IMR-90 (cell line): ENCODE measurements around the gene NGFR. TPM values are rescaled to one million over a fixed set of nuclear protein-coding genes. Genes with fewer than 3 reads are reported as not detected.

Experiments used
- ATAC-seq: fragments of 200-7000 bp; cut with Tn5 transposase; 2 replicates; pipeline ENCODE4 v1.9.1; 2020; ENCODE audit warnings: low read depth, mild to moderate bottlenecking, moderate library complexity
- BruUV-seq: library from RNA; stranded (reverse); fragments of 400-500 nt; replicated peaks from 2 replicates; lab custom pipeline; 2021; lab: Mats Ljungman, UMichigan
- CTCF ChIA-PET: fragments of 300-600 bp; formaldehyde crosslinking; extraction: SDS; loops from one replicate; lab custom pipeline; 2021; ENCODE audit warnings: antibody characterized with exemption; lab: Yijun Ruan, JAX
- POLR2A ChIA-PET: fragments of 300-600 bp; sonication (Branson Sonifier 250); formaldehyde crosslinking; loops from one replicate; lab custom pipeline; 2022; ENCODE audit warnings: antibody characterized with exemption; ENCODE audit not compliant: unreplicated experiment; lab: Charles Lee
- DNase-seq: peaks from one replicate; pipeline ENCODE4 v3.0.0; 2013
- H2AFZ ChIP-seq: replicated peaks from 2 replicates; pipeline ENCODE3; 2013; ENCODE audit warnings: low read length, mild to moderate bottlenecking; ENCODE audit not compliant: poor library complexity
- H2AK5ac ChIP-seq: 2 replicates; pipeline ENCODE4 v1.6.1; 2013; ENCODE audit warnings: low read depth, low read length, inconsistent platforms
- H2AK9ac ChIP-seq: replicated peaks from 2 replicates; pipeline ENCODE3; 2013; ENCODE audit warnings: mild to moderate bottlenecking, low read depth, low read length, moderate library complexity; ENCODE audit not compliant: poor library complexity
- H2BK120ac ChIP-seq: 2 replicates; pipeline ENCODE4 v1.6.1; 2013; ENCODE audit warnings: low read depth, low read length, inconsistent platforms
- H2BK15ac ChIP-seq: 3 replicates; pipeline ENCODE4 v1.6.1; 2013; ENCODE audit warnings: low read depth, low read length, inconsistent platforms
- H2BK20ac ChIP-seq: 2 replicates; pipeline ENCODE4 v1.6.1; 2013; ENCODE audit warnings: low read depth, mild to moderate bottlenecking, inconsistent platforms, low read length, moderate library complexity
- H2BK5ac ChIP-seq: 2 replicates; pipeline ENCODE4 v1.6.1; 2013; ENCODE audit warnings: mild to moderate bottlenecking, low read depth, low read length, inconsistent platforms; ENCODE audit not compliant: poor library complexity, severe bottlenecking
- H3K14ac ChIP-seq: replicated peaks from 2 replicates; pipeline ENCODE4 v1.6.1; 2013; ENCODE audit warnings: low read depth, low read length, inconsistent platforms
- H3K18ac ChIP-seq: 2 replicates; pipeline ENCODE4 v1.6.1; 2013; ENCODE audit warnings: low read depth, low read length, control low read depth
- H3K23ac ChIP-seq: 2 replicates; pipeline ENCODE4 v1.6.1; 2013; ENCODE audit warnings: low read depth, low read length, inconsistent platforms
- H3K27ac ChIP-seq: 2 replicates; pipeline ENCODE4 v1.5.1; 2013; ENCODE audit warnings: mild to moderate bottlenecking, control low read depth, low read length; ENCODE audit not compliant: insufficient read depth
- H3K27me3 ChIP-seq: 2 replicates; pipeline ENCODE4 v1.6.1; 2013; ENCODE audit warnings: low read length; ENCODE audit not compliant: control insufficient read depth, insufficient read depth
- H3K36me3 ChIP-seq: 2 replicates; pipeline ENCODE4 v1.6.1; 2013; ENCODE audit warnings: low read length, mixed read lengths; ENCODE audit not compliant: control insufficient read depth, insufficient read depth
- H3K4ac ChIP-seq: 2 replicates; pipeline ENCODE4 v1.6.1; 2013; ENCODE audit warnings: low read depth, low read length, inconsistent platforms
- H3K4me1 ChIP-seq: 2 replicates; pipeline ENCODE4 v1.6.1; 2013; ENCODE audit warnings: low read length, mixed read lengths; ENCODE audit not compliant: control insufficient read depth, insufficient read depth
- H3K4me2 ChIP-seq: 2 replicates; pipeline ENCODE4 v1.6.1; 2013; ENCODE audit warnings: low read depth, mild to moderate bottlenecking, control low read depth, low read length, moderate library complexity
- H3K4me3 ChIP-seq: 2 replicates; pipeline ENCODE4 v1.5.1; 2013; ENCODE audit warnings: low read depth, mild to moderate bottlenecking, control low read depth, low read length, moderate library complexity; ENCODE audit not compliant: insufficient read depth
- H3K56ac ChIP-seq: 2 replicates; pipeline ENCODE4 v1.6.1; 2013; ENCODE audit warnings: low read length, inconsistent platforms; ENCODE audit not compliant: insufficient read depth; ENCODE audit errors: extremely low read depth
- H3K79me1 ChIP-seq, 2 experiments: 2 replicates each; pipeline ENCODE4 v1.6.1; 2013; ENCODE audit warnings: low read length in 2 of 2, inconsistent platforms in 1 of 2, low read depth in 1 of 2
- H3K9ac ChIP-seq: 2 replicates; pipeline ENCODE4 v1.6.1; 2013; ENCODE audit warnings: low read depth, low read length, control low read depth
- H3K9me1 ChIP-seq: 2 replicates; pipeline ENCODE4 v1.6.1; 2013; ENCODE audit warnings: low read length, inconsistent platforms; ENCODE audit not compliant: insufficient read depth
- H3K9me3 ChIP-seq: 2 replicates; pipeline ENCODE4 v1.6.1; 2013; ENCODE audit warnings: low read length; ENCODE audit not compliant: control insufficient read depth, insufficient read depth
- H4K20me1 ChIP-seq: 2 replicates; pipeline ENCODE4 v1.6.1; 2013; ENCODE audit warnings: low read length, inconsistent platforms; ENCODE audit not compliant: insufficient read depth
- H4K5ac ChIP-seq: 2 replicates; pipeline ENCODE4 v1.6.1; 2013; ENCODE audit warnings: mild to moderate bottlenecking, low read depth, low read length, control low read depth
- H4K8ac ChIP-seq, 2 experiments: 2 replicates each; pipeline ENCODE4 v1.6.1; 2013; ENCODE audit warnings: low read depth in 2 of 2, low read length in 2 of 2, control low read depth in 1 of 2, inconsistent platforms in 1 of 2
- H4K91ac ChIP-seq: 2 replicates; pipeline ENCODE4 v1.6.1; 2013; ENCODE audit warnings: low read depth, low read length, inconsistent platforms; ENCODE audit not compliant: insufficient read depth
- BHLHE40 ChIP-seq: fragments of 150-350 bp; IDR thresholded peaks from 2 replicates; pipeline ENCODE4 v1.6.1; 2016; ENCODE audit warnings: mild to moderate bottlenecking, low read depth, low read length
- CEBPB ChIP-seq: IDR thresholded peaks from 2 replicates; pipeline ENCODE4 v1.6.1; 2012; ENCODE audit warnings: low read depth, low read length, improper control_type of control experiment
- CHD1 ChIP-seq: IDR thresholded peaks from 2 replicates; pipeline ENCODE4 v1.6.1; 2012; ENCODE audit warnings: low read depth, low read length, improper control_type of control experiment
- CTCF ChIP-seq: conservative IDR thresholded peaks from 2 replicates; pipeline ENCODE4 v1.5.1; 2012; ENCODE audit warnings: mild to moderate bottlenecking, low read depth, low read length, improper control_type of control experiment
- ELK1 ChIP-seq: fragments of 150-350 bp; IDR thresholded peaks from 2 replicates; pipeline ENCODE4 v1.6.1; 2016; ENCODE audit warnings: low read depth, mild to moderate bottlenecking, low read length, moderate library complexity, borderline replicate concordance
- FOS ChIP-seq: fragments of 150-350 bp; IDR thresholded peaks from 2 replicates; pipeline ENCODE4 v1.6.1; 2016; ENCODE audit warnings: low read depth, low read length
- MAZ ChIP-seq: IDR thresholded peaks from 2 replicates; pipeline ENCODE4 v1.6.1; 2012; ENCODE audit warnings: low read depth, mild to moderate bottlenecking, low read length, improper control_type of control experiment, moderate library complexity, borderline replicate concordance
- MXI1 ChIP-seq: IDR thresholded peaks from 2 replicates; pipeline ENCODE4 v1.6.1; 2012; ENCODE audit warnings: low read depth, mild to moderate bottlenecking, low read length, moderate library complexity, borderline replicate concordance
- NFE2L2 ChIP-seq: fragments of 150-350 bp; IDR thresholded peaks from 2 replicates; pipeline ENCODE4 v1.6.1; 2016; ENCODE audit warnings: low read depth, mild to moderate bottlenecking, low read length
- POLR2A ChIP-seq: IDR thresholded peaks from 2 replicates; pipeline ENCODE4 v1.6.1; 2012; ENCODE audit warnings: mild to moderate bottlenecking, low read depth, low read length
- RAD21 ChIP-seq: IDR thresholded peaks from 2 replicates; pipeline ENCODE4 v1.6.1; 2012; ENCODE audit warnings: low read length, improper control_type of control experiment
- RCOR1 ChIP-seq: IDR thresholded peaks from 2 replicates; pipeline ENCODE4 v1.6.1; 2012; ENCODE audit warnings: mild to moderate bottlenecking, low read length, improper control_type of control experiment; ENCODE audit not compliant: insufficient replicate concordance
- RFX5 ChIP-seq: IDR thresholded peaks from 2 replicates; pipeline ENCODE4 v1.8.0; 2012; ENCODE audit warnings: low read depth, mild to moderate bottlenecking, low read length, moderate library complexity
- SMC3 ChIP-seq: fragments of 150-350 bp; IDR thresholded peaks from 2 replicates; pipeline ENCODE4 v1.6.1; 2016; ENCODE audit warnings: low read depth, mild to moderate bottlenecking, antibody characterized with exemption, low read length, moderate library complexity
- USF2 ChIP-seq: fragments of 150-350 bp; IDR thresholded peaks from 2 replicates; pipeline ENCODE4 v1.6.1; 2017; ENCODE audit warnings: mild to moderate bottlenecking, antibody characterized with exemption, low read length, low read depth
- WGBS, 2 experiments: methylation state at CpG; one replicate each; pipeline versions ENCODE4 v1.1.5 to v1.1.7; 2013; ENCODE audit warnings: missing lambda C conversion rate in 2 of 2; ENCODE audit not compliant: insufficient read length in 1 of 2; ENCODE audit errors: extremely low coverage in 2 of 2; 5-methylcytosine and 5-hydroxymethylcytosine counted together
- dilution Hi-C: fragments of 300-500 bp; cut with HindIII; formaldehyde crosslinking; loops from one replicate; pipeline ENCODE4 v1.14.3; 2018; ENCODE audit warnings: low sequenced_read_pairs; ENCODE audit not compliant: unreplicated experiment
- in situ Hi-C: fragments of 300-500 bp; cut with MboI; formaldehyde crosslinking; loops from 3 replicates; pipeline ENCODE4 v1.14.3; 2019; ENCODE audit warnings: low sequenced_read_pairs, inconsistent platforms, mixed read lengths
- intact Hi-C: fragments of 100-400 bp; cut with micrococcal nuclease; formaldehyde crosslinking; loops from 2 replicates; pipeline ENCODE4 v1.10.0; 2022
- polyA plus RNA-seq, 3 experiments: library from polyadenylated mRNA; depleted of rRNA; stranded (reverse); fragments of >200 nt; gene quantifications; 2 replicates each; pipeline ENCODE4 v1.2.3, GENCODE V29; 2012; ENCODE audit warnings: low replicate concordance in 1 of 3
- total RNA-seq: library from RNA; depleted of rRNA; stranded (reverse); fragments of >200 nt; gene quantifications from 2 replicates; pipeline ENCODE4 v1.2.3, GENCODE V29; 2012

NGFR gene
- total and polyA plus RNA-seq, 2 of the 4 experiments (the other 2 are of a cell fraction), result 0.15 to 0.18 TPM

GRCh38 chr17:49518346-49519078 is 23.4 kb downstream of the NGFR start:
- Histone ChIP-seq H3K4me2 (no peak overlapping the region), H3K79me1 (no peaks in the 10 kb centered on the region)
- TF ChIP-seq ELK1 (no peak), CHD1 (no peak), RFX5 (no peak), NFE2L2 (no peak), POLR2A (no peak), BHLHE40 (no peak), FOS (no peak), MXI1 (no peak), USF2 (no peak), RCOR1 (no peak), CTCF (no peak), SMC3 (no peak), RAD21 (no peak), MAZ (no peak), CEBPB (no peak)

More at GRCh38 chr17:49518346-49519078, 23.4 kb downstream of the NGFR start:
- H2BK5ac ChIP-seq, result no peak overlapping the region
- ChIA-PET CTCF (no interaction called here), POLR2A (no interaction called here)
- no peak overlapping the region for H4K8ac ChIP-seq
- peaks cover 48% of the 10 kb centered on the region for H3K27me3 ChIP-seq
- H3K23ac ChIP-seq, result no peak overlapping the region
- H3K9me3 ChIP-seq, result no peaks in the 10 kb centered on the region
- H3K14ac ChIP-seq, result no peak overlapping the region
- no peaks in the 10 kb centered on the region for H3K36me3 ChIP-seq
- H4K5ac ChIP-seq, result no peak overlapping the region
- H3K18ac ChIP-seq, result no peak overlapping the region
- H2BK120ac ChIP-seq, result no peak overlapping the region
- H3K56ac ChIP-seq, result no peak overlapping the region
- H2AK5ac ChIP-seq, result no peak overlapping the region
- in situ Hi-C loops, result no loop called here
- H4K91ac ChIP-seq, result no peak overlapping the region
- peaks cover 8% of the 10 kb centered on the region; the same call in 1 of the 2 replicates for H3K9me1 ChIP-seq
- H2BK15ac ChIP-seq, result no peak overlapping the region
- ATAC-seq (no peak), DNase-seq (no peak)
- H3K27ac ChIP-seq, result no peak overlapping the region
- no peak overlapping the region for H3K4me3 ChIP-seq
- H4K20me1 ChIP-seq, result no peaks in the 10 kb centered on the region
- H3K4me1 ChIP-seq, result peaks cover 11% of the 10 kb centered on the region
- 69% methylated on average over 2 of the region's 6 CpGs; no CpG with 5 or more reads in 1 of the 2 experiments for WGBS, 2 experiments
- H2AFZ ChIP-seq, result no peak overlapping the region
- no TSS peak for BruUV-seq
- H3K4ac ChIP-seq, result no peak overlapping the region
- intact Hi-C loops, result no loop called here
- no peak overlapping the region for H2AK9ac ChIP-seq
- dilution Hi-C loops, result no loop called here
- no peak overlapping the region for H2BK20ac ChIP-seq
- H3K9ac ChIP-seq, result no peak overlapping the region
